ENCODE data around the gene KLHL11.
"Not testable (repeated sequence)": the region's sequence is repeated elsewhere in the genome, so short reads cannot be mapped to it uniquely, and the experiment has no call there.

DNA sequence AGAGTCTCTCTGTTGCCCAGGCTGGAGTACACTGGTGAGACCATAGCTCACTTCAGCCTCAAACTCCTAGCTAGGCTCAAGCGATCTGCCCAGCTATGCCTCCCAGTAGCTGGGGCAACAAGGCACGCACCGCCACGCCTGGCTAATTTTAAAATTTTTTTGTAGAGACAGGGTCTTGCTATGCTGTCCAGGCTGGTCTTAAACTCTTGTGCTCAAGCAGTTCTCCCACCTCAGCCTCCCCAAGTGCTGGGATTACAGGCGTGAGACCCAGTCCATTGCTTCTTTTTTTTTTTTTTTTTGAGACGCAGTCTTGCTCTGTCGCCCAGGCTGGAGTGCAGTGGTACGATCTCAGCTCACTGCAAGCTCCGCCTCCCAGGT lies 9.1 kb upstream of the KLHL11 start:
- TF ChIP-seq, protein P1, sequence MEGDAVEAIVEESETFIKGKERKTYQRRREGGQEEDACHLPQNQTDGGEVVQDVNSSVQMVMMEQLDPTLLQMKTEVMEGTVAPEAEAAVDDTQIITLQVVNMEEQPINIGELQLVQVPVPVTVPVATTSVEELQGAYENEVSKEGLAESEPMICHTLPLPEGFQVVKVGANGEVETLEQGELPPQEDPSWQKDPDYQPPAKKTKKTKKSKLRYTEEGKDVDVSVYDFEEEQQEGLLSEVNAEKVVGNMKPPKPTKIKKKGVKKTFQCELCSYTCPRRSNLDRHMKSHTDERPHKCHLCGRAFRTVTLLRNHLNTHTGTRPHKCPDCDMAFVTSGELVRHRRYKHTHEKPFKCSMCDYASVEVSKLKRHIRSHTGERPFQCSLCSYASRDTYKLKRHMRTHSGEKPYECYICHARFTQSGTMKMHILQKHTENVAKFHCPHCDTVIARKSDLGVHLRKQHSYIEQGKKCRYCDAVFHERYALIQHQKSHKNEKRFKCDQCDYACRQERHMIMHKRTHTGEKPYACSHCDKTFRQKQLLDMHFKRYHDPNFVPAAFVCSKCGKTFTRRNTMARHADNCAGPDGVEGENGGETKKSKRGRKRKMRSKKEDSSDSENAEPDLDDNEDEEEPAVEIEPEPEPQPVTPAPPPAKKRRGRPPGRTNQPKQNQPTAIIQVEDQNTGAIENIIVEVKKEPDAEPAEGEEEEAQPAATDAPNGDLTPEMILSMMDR (IDR thresholded peaks at IDR 0.05) = not testable (repeated sequence)
- TF ChIP-seq POLR2AphosphoS5 (IDR thresholded peaks at IDR 0.05; ENCODE audit: insufficient read depth in 1 of 2, low read depth in 1 of 2) = not testable (repeated sequence)
